GM12864 (cell line): ENCODE measurements around the gene AMOT.

Source experiments
- DNase-seq: peaks from one replicate; pipeline ENCODE4 v3.0.0-alpha.2; 2011; ENCODE audit warnings: low read depth
- H3K4me3 ChIP-seq: 2 replicates; pipeline ENCODE4 v1.5.1; 2011; ENCODE audit warnings: mild to moderate bottlenecking, low read depth, low read length, control low read depth
- CTCF ChIP-seq: IDR thresholded peaks from 2 replicates; pipeline ENCODE4 v1.5.1; 2011; ENCODE audit warnings: low read depth, mild to moderate bottlenecking, moderate library complexity, low read length, control low read depth, inconsistent platforms; ENCODE audit errors: missing control alignments

Gene AMOT

GRCh38 chrX:112769034-112769433, 71.6 kb downstream of the AMOT start:
- TF ChIP-seq CTCF = no peak
- H3K4me3 ChIP-seq = no peak overlapping the region
- DNase-seq = no peak

GRCh38 chrX:112768563-112768962, 72.1 kb downstream of the AMOT start:
- no peak for DNase-seq
- no peak overlapping the region for H3K4me3 ChIP-seq
- TF ChIP-seq CTCF = no peak

GRCh38 chrX:112766774-112767173, 73.9 kb downstream of the AMOT start:
- DNase-seq = no peak
- TF ChIP-seq CTCF = no peak
- no peak overlapping the region for H3K4me3 ChIP-seq

GRCh38 chrX:112761242-112762207, 79.1 kb downstream of the AMOT start:
- DNase-seq = peak; percentile 47
- no peak overlapping the region for H3K4me3 ChIP-seq
- TF ChIP-seq CTCF = no peak

- H3K4me3 ChIP-seq = no peak overlapping the region
- DNase-seq = no peak
- no peak for TF ChIP-seq CTCF
Measured at GRCh38 chrX:112760697-112761096, 79.9 kb downstream of the AMOT start.

GRCh38 chrX:112759966-112760365, 80.7 kb downstream of the AMOT start:
- no peak for DNase-seq
- no peak overlapping the region for H3K4me3 ChIP-seq
- TF ChIP-seq CTCF = no peak

GRCh38 chrX:112759512-112759911, 81.1 kb downstream of the AMOT start:
- no peak for TF ChIP-seq CTCF
- H3K4me3 ChIP-seq = no peak overlapping the region
- DNase-seq = no peak
